Suppressor macrophage treated with lipopolysaccharide for 4 hours (primary cell): ENCODE results near the gene PLEKHM2.

Experiments
- DNase-seq: peaks from one replicate; pipeline ENCODE4 v3.0.0-alpha.2; 2020

The PLEKHM2 gene

GRCh38 chr1:15702722-15703550 is 18.8 kb downstream of the PLEKHM2 start:
- DNase-seq, result no peak

- DNase-seq, result peak; percentile 66
Observed at GRCh38 chr1:15703562-15703961, 19.4 kb downstream of the PLEKHM2 start.

- DNase-seq, result no peak
Observed at GRCh38 chr1:15704526-15705183, 20.5 kb downstream of the PLEKHM2 start.

- no peak for DNase-seq
Observed at GRCh38 chr1:15705184-15705566, 21.1 kb downstream of the PLEKHM2 start.

GRCh38 chr1:15706751-15707150 is 22.6 kb downstream of the PLEKHM2 start:
- DNase-seq, result no peak

- DNase-seq, result peak; percentile 37
Observed at GRCh38 chr1:15707239-15707925, 23.3 kb downstream of the PLEKHM2 start.

GRCh38 chr1:15708486-15709137 is 24.5 kb downstream of the PLEKHM2 start:
- no peak for DNase-seq

GRCh38 chr1:15709226-15709625 is 25.1 kb downstream of the PLEKHM2 start:
- no peak for DNase-seq

- DNase-seq, result no peak
Observed at GRCh38 chr1:15712168-15712567, 28.0 kb downstream of the PLEKHM2 start.

GRCh38 chr1:15714406-15715136 is 30.5 kb downstream of the PLEKHM2 start:
- DNase-seq, result no peak

GRCh38 chr1:15717418-15718125 is 33.5 kb downstream of the PLEKHM2 start:
- no peak for DNase-seq

GRCh38 chr1:15718199-15718601 is 34.1 kb downstream of the PLEKHM2 start:
- no peak for DNase-seq

- DNase-seq, result no peak
Observed at GRCh38 chr1:15719381-15720120, 35.4 kb downstream of the PLEKHM2 start.

GRCh38 chr1:15720861-15721260 is 36.7 kb downstream of the PLEKHM2 start:
- DNase-seq, result no peak

GRCh38 chr1:15722411-15722810 is 38.3 kb downstream of the PLEKHM2 start:
- DNase-seq, result no peak

- DNase-seq, result no peak
Observed at GRCh38 chr1:15722836-15723532, 38.9 kb downstream of the PLEKHM2 start.

- DNase-seq, result no peak
Observed at GRCh38 chr1:15723631-15724246, 39.6 kb downstream of the PLEKHM2 start.

- DNase-seq, result no peak
Observed at GRCh38 chr1:15724949-15725880, 41.1 kb downstream of the PLEKHM2 start.

- no peak for DNase-seq
Observed at GRCh38 chr1:15726508-15726907, 42.4 kb downstream of the PLEKHM2 start.
